Naive thymus-derived CD4-positive, alpha-beta T cell (primary cell): ENCODE data around the gene NPHP4. TPM values are rescaled to one million over a fixed set of nuclear protein-coding genes. Genes with fewer than 3 reads are reported as not detected.

Experiments used
- ATAC-seq: fragments of 150-1000 bp; cut with Tn5 transposase; 2 replicates; pipeline ENCODE4 v1.10.0; 2021; ENCODE audit warnings: mild to moderate bottlenecking, moderate library complexity
- CTCF ChIA-PET: fragments of 350-600 bp; sonication (Branson Sonifier 250); formaldehyde crosslinking; loops from one replicate; lab custom pipeline; 2021; ENCODE audit warnings: antibody characterized with exemption; lab: Charles Lee
- POLR2A ChIA-PET: fragments of 350-600 bp; sonication (Branson Sonifier 250); formaldehyde crosslinking; loops from one replicate; lab custom pipeline; 2021; ENCODE audit warnings: antibody characterized with exemption, inconsistent platforms; lab: Charles Lee
- DNase-seq, 9 donors: peaks; one replicate each; pipeline versions ENCODE4 v3.0.0 to v3.0.0-alpha.2; 2020 to 2022; ENCODE audit warnings: mixed read lengths in 1 of 9
- H3K27ac ChIP-seq: one replicate; pipeline ENCODE4 v1.7.0; 2013; ENCODE audit warnings: mild to moderate bottlenecking, low read depth, low read length, moderate library complexity
- H3K27me3 ChIP-seq, 2 donors: one replicate each; pipeline ENCODE4 v1.7.0; 2013; ENCODE audit warnings: low read length in 2 of 2, mild to moderate bottlenecking in 2 of 2, moderate library complexity in 2 of 2; ENCODE audit not compliant: control insufficient read depth in 2 of 2, insufficient read depth in 2 of 2
- H3K36me3 ChIP-seq, 3 experiments: 1 replicate in 2 of 3; 2 replicates in 1 of 3; pipeline ENCODE4 v1.7.0; 2013; ENCODE audit warnings: low read length in 3 of 3, mild to moderate bottlenecking in 3 of 3, moderate library complexity in 1 of 3; ENCODE audit not compliant: insufficient read depth in 3 of 3, control insufficient read depth in 2 of 3
- H3K4me1 ChIP-seq, 2 donors: one replicate each; pipeline ENCODE4 v1.7.0; 2013; ENCODE audit warnings: low read length in 2 of 2, mild to moderate bottlenecking in 2 of 2, moderate library complexity in 1 of 2; ENCODE audit not compliant: control insufficient read depth in 2 of 2, insufficient read depth in 2 of 2
- H3K4me3 ChIP-seq: 2 replicates; pipeline ENCODE4 v1.7.0; 2013; ENCODE audit warnings: mild to moderate bottlenecking, low read length
- H3K9me3 ChIP-seq, 3 experiments: 1 replicate in 2 of 3; 2 replicates in 1 of 3; pipeline ENCODE4 v1.7.0; 2013; ENCODE audit warnings: low read length in 3 of 3; ENCODE audit not compliant: control insufficient read depth in 2 of 3
- H3K27ac Mint-ChIP-seq, 9 donors: one replicate each; pipeline ENCODE4 v1.8.0; 2020 to 2022; ENCODE audit warnings: mixed read lengths in 9 of 9, mild to moderate bottlenecking in 8 of 9, moderate library complexity in 5 of 9, inconsistent platforms in 2 of 9
- H3K27me3 Mint-ChIP-seq, 5 donors: one replicate each; pipeline ENCODE4 v1.8.0; 2021 to 2022; ENCODE audit warnings: mixed read lengths in 5 of 5, mild to moderate bottlenecking in 1 of 5
- H3K36me3 Mint-ChIP-seq, 5 donors: one replicate each; pipeline ENCODE4 v1.8.0; 2020 to 2022; ENCODE audit warnings: mixed read lengths in 5 of 5, mild to moderate bottlenecking in 3 of 5, inconsistent platforms in 1 of 5
- H3K4me1 Mint-ChIP-seq, 7 donors: one replicate each; pipeline ENCODE4 v1.8.0; 2020 to 2022; ENCODE audit warnings: mixed read lengths in 7 of 7, mild to moderate bottlenecking in 3 of 7, inconsistent platforms in 1 of 7
- H3K4me3 Mint-ChIP-seq, 10 donors: one replicate each; pipeline ENCODE4 v1.8.0; 2020 to 2022; ENCODE audit warnings: mild to moderate bottlenecking in 10 of 10, mixed read lengths in 10 of 10, moderate library complexity in 6 of 10, inconsistent platforms in 2 of 10
- H3K9me3 Mint-ChIP-seq, 11 donors: one replicate each; pipeline ENCODE4 v1.8.0; 2020 to 2022; ENCODE audit warnings: mixed read lengths in 11 of 11, mild to moderate bottlenecking in 4 of 11, inconsistent platforms in 1 of 11, moderate library complexity in 1 of 11
- intact Hi-C, 2 donors: fragments of 100-400 bp; cut with micrococcal nuclease; formaldehyde crosslinking; loops; one replicate each; pipeline ENCODE4 v1.15.1; 2023
- polyA plus RNA-seq, 2 donors: library from polyadenylated mRNA; unstranded; fragments of 300-500 nt; fragmentation: Illumina TruSeq; gene quantifications; one replicate each; pipeline ENCODE4 v1.2.3, GENCODE V29; 2021
- total RNA-seq, 6 experiments: library from RNA in 5 of 6; stranded (reverse) in 5 of 6; gene quantifications; 1 replicate in 5 of 6; 2 replicates in 1 of 6; pipeline ENCODE4 v1.2.3 and lab custom pipeline; 2021 to 2026

NPHP4 gene
- total and polyA plus RNA-seq, 7 experiments from 2014 or later = 0.40 to 20.6 (median 9.2) TPM

- Histone ChIP-seq H3K4me1 (no peaks in the 10 kb centered on the region), H3K4me3 (no peak overlapping the region), H3K9me3 (no peaks in the 10 kb centered on the region), H3K36me3 (peaks cover 0 to 4% (median 0%) of the 10 kb centered on the region in 3 experiments), H3K27me3 (no peaks in the 10 kb centered on the region), H3K27ac (no peak overlapping the region)
- Mint-ChIP-seq H3K4me3 (no peak overlapping the region), H3K27ac (no peak overlapping the region), H3K36me3 (peaks cover 4 to 40% (median 23%) of the 10 kb centered on the region in 5 donors), H3K9me3 (no peaks in the 10 kb centered on the region), H3K4me1 (peaks cover 9 to 18% (median 11%) of the 10 kb centered on the region in 7 donors), H3K27me3 (no peaks in the 10 kb centered on the region)
- POLR2A ChIA-PET = no interaction called here
- ATAC-seq (no peak), DNase-seq (no peak)
- intact Hi-C loops = no loop called here
- CTCF ChIA-PET = no interaction called here
Observed at GRCh38 chr1:5953386-5953785, 38.8 kb downstream of the NPHP4 start.

- no peaks in the 10 kb centered on the region for H3K27me3 Mint-ChIP-seq
- H3K9me3 Mint-ChIP-seq = no peaks in the 10 kb centered on the region
- DNase-seq (no peak), ATAC-seq (no peak)
- peaks cover 4 to 41% (median 23%) of the 10 kb centered on the region in 5 donors for H3K36me3 Mint-ChIP-seq
- Histone ChIP-seq H3K4me1 (no peaks in the 10 kb centered on the region), H3K27ac (no peak overlapping the region), H3K4me3 (no peak overlapping the region), H3K36me3 (peaks cover 0 to 5% (median 0%) of the 10 kb centered on the region in 3 experiments), H3K9me3 (no peaks in the 10 kb centered on the region), H3K27me3 (no peaks in the 10 kb centered on the region)
- ChIA-PET POLR2A (no interaction called here), CTCF (no interaction called here)
- no peak overlapping the region for H3K4me3 Mint-ChIP-seq
- intact Hi-C loops = no loop called here
- no peak overlapping the region for H3K27ac Mint-ChIP-seq
- peaks cover 9 to 16% (median 11%) of the 10 kb centered on the region in 7 donors for H3K4me1 Mint-ChIP-seq
Observed at GRCh38 chr1:5951846-5952410, 40.3 kb downstream of the NPHP4 start.

- H3K4me3 Mint-ChIP-seq = no peak overlapping the region
- no peak overlapping the region for H3K27ac Mint-ChIP-seq
- intact Hi-C loops = no loop called here
- no peak overlapping the region for H3K4me3 ChIP-seq
- no peak overlapping the region for H3K27ac ChIP-seq
- ChIA-PET CTCF (no interaction called here), POLR2A (no interaction called here)
- no peaks in the 10 kb centered on the region for H3K9me3 ChIP-seq
- no peaks in the 10 kb centered on the region for H3K27me3 ChIP-seq
- peaks cover 0 to 12% (median 0%) of the 10 kb centered on the region in 3 experiments for H3K36me3 ChIP-seq
- H3K9me3 Mint-ChIP-seq = no peaks in the 10 kb centered on the region
- H3K4me1 ChIP-seq = no peaks in the 10 kb centered on the region
- H3K27me3 Mint-ChIP-seq = no peaks in the 10 kb centered on the region
- peaks cover 9 to 16% (median 11%) of the 10 kb centered on the region in 7 donors for H3K4me1 Mint-ChIP-seq
- DNase-seq (no peak), ATAC-seq (peak; percentile 20)
- H3K36me3 Mint-ChIP-seq = peaks cover 4 to 42% (median 23%) of the 10 kb centered on the region in 5 donors
Observed at GRCh38 chr1:5950994-5951785, 41.0 kb downstream of the NPHP4 start.

GRCh38 chr1:5950201-5950895 lies 41.9 kb downstream of the NPHP4 start:
- Histone ChIP-seq H3K9me3 (no peaks in the 10 kb centered on the region), H3K27me3 (no peaks in the 10 kb centered on the region), H3K27ac (no peak overlapping the region), H3K4me3 (no peak overlapping the region), H3K36me3 (peaks cover 0 to 12% (median 0%) of the 10 kb centered on the region in 3 experiments), H3K4me1 (no peaks in the 10 kb centered on the region)
- peaks cover 4 to 44% (median 20%) of the 10 kb centered on the region in 5 donors for H3K36me3 Mint-ChIP-seq
- H3K27me3 Mint-ChIP-seq = no peaks in the 10 kb centered on the region
- DNase-seq (no peak), ATAC-seq (no peak)
- POLR2A ChIA-PET = no interaction called here
- CTCF ChIA-PET = no interaction called here
- no peaks in the 10 kb centered on the region for H3K9me3 Mint-ChIP-seq
- intact Hi-C loops = no loop called here
- peaks cover 9 to 12% (median 10%) of the 10 kb centered on the region in 7 donors for H3K4me1 Mint-ChIP-seq
- H3K27ac Mint-ChIP-seq = no peak overlapping the region
- H3K4me3 Mint-ChIP-seq = no peak overlapping the region

- Histone ChIP-seq H3K4me3 (no peak overlapping the region), H3K4me1 (no peaks in the 10 kb centered on the region), H3K27ac (no peak overlapping the region), H3K36me3 (peaks cover 0 to 12% (median 0%) of the 10 kb centered on the region in 3 experiments), H3K9me3 (no peaks in the 10 kb centered on the region), H3K27me3 (no peaks in the 10 kb centered on the region)
- Mint-ChIP-seq H3K36me3 (peaks cover 4 to 38% (median 15%) of the 10 kb centered on the region in 5 donors), H3K27me3 (no peaks in the 10 kb centered on the region), H3K9me3 (no peaks in the 10 kb centered on the region), H3K4me3 (no peak overlapping the region), H3K4me1 (peaks cover 4 to 6% (median 4%) of the 10 kb centered on the region in 7 donors), H3K27ac (no peak overlapping the region)
- ATAC-seq (no peak), DNase-seq (no peak)
- intact Hi-C loops = no loop called here
- POLR2A ChIA-PET = interaction anchor here (0.6 kb wide), 1 partner anchor 468 kb away, joined by 3 read pairs; no protein-coding TSS in a partner anchor
- CTCF ChIA-PET = no interaction called here
Observed at GRCh38 chr1:5949761-5950100, 42.5 kb downstream of the NPHP4 start.

GRCh38 chr1:5949085-5949760 lies 43.0 kb downstream of the NPHP4 start:
- CTCF ChIA-PET = no interaction called here
- POLR2A ChIA-PET = interaction anchor here (0.6 kb wide), 1 partner anchor 468 kb away, joined by 3 read pairs; no protein-coding TSS in a partner anchor
- ATAC-seq = no peak
- H3K27me3 Mint-ChIP-seq = no peaks in the 10 kb centered on the region
- H3K4me1 Mint-ChIP-seq = peaks cover 0 to 2% (median 0%) of the 10 kb centered on the region in 7 donors
- H3K4me3 Mint-ChIP-seq = no peak overlapping the region
- H3K9me3 ChIP-seq = no peaks in the 10 kb centered on the region
- intact Hi-C loops = no loop called here
- no peaks in the 10 kb centered on the region for H3K27me3 ChIP-seq
- H3K27ac ChIP-seq = no peak overlapping the region
- H3K9me3 Mint-ChIP-seq = no peaks in the 10 kb centered on the region
- no peak overlapping the region for H3K27ac Mint-ChIP-seq
- peaks cover 0 to 12% (median 0%) of the 10 kb centered on the region in 3 experiments for H3K36me3 ChIP-seq
- no peaks in the 10 kb centered on the region for H3K4me1 ChIP-seq
- no peak overlapping the region for H3K4me3 ChIP-seq
- peaks cover 2 to 34% (median 15%) of the 10 kb centered on the region in 5 donors for H3K36me3 Mint-ChIP-seq
- no peak for DNase-seq
